Stimulated activated CD4-positive, alpha-beta T cell treated with anti-CD3 and anti-CD28 coated beads, TNF-alpha, amount 100 ng/mL, for 1 hour (primary cell): ENCODE measurements around the gene IGFBPL1.
"Not testable (repeated sequence)": the region's sequence is repeated elsewhere in the genome, so short reads cannot be mapped to it uniquely, and the experiment has no call there.

Experiments
- DNase-seq, 3 donors: peaks; one replicate each; pipeline ENCODE4 v3.0.0-alpha.2; 2020; ENCODE audit warnings: low read depth in 3 of 3, low spot score in 1 of 3

IGFBPL1 gene

DNA sequence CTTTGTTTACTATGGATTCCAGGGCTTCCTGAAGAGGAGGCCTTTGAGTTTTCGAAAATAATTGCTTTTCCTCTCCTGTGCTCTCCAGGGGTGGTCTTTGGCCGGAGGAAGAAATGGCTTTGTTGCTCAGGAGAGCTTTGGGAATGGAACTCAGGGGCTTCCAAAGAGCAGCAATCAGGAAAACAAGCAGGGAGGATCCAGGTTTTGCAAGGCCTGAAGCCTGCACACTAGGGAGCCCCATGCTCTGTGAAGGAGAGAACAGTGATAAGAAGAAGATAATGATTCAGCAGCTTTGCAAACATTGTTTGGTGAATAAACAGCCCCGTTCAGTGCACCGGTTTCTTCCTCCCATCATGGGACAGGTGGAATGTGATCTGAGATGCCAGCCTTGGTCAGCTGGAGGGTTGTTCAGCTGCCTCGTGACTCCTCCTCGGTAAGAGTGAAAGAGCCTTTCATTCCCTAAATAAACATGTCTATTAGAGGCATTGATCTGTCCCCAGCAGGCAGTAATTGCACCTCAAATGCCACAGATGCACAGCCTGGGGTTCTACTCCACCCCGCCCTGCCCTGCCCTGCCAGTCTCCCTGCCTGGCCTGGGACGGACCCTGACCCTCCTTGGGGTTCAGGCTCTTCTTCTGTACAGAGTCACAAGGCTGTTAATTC lies 43.3 kb downstream of the IGFBPL1 start:
- DNase-seq, result no peak

DNA sequence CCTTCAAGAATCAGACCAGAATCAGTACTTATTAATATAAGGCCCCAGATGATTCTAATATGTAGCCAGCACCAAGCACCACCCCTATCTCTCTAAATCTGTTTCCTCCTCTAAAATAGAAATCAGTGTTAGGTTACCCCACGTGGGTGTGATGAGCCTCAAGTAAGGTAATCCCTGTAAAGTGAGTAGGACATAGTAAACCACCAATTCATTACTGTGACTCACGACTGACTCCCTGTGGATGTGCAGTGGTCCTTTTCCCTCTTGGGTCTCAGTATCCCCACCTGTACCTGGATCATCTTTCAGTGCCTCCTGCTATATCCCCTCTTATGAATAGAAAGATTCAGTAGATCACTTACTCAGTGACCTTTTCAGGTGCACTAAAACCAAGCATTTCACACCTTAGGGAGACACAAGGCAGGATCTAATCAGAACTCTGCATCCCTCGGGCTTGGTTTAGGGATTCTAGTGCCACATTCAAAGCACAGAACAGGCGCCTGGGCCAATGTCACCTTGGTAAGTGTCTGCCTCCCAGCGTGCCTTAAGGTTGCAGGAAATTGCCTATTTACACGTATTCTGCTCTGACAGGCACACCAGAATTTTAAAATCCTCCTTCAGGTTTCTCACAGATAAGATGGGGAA lies 43.9 kb downstream of the IGFBPL1 start:
- no peak for DNase-seq

DNA sequence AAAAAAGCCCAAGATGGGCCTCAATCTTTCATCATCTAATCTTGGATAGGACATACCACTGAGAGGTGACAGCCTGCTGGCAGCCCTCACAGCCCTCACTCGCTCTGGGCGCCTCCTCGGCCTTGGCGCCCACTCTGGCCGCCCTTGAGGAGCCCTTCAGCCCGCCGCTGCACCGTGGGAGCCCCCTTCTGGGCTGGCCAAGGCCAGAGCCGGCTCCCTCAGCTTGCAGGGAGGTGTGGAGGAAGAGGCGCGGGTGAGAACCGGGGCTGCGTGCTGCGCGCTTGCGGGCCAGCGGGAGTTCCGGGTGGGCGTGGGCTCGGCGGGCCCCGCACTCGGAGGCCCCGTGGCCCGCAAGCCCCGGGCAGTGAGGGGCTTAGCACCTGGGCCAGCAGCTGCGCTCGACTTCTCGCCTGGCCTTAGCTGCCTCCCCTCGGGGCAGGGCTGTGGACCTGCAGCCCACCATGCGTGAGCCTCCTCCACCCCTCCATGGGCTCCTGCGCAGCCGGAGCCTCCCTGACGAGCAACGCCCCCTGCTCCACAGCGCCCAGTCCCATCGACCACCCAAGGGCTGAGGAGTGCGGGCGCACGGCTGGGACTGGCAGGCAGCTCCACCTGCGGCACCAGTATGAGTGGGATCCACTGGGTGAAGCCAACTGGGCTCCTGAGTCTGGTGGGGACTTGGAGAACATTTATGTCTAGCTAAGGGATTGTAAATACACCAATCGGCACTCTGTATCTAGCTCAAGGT lies 46.7 kb downstream of the IGFBPL1 start:
- not testable (repeated sequence) for DNase-seq

DNA sequence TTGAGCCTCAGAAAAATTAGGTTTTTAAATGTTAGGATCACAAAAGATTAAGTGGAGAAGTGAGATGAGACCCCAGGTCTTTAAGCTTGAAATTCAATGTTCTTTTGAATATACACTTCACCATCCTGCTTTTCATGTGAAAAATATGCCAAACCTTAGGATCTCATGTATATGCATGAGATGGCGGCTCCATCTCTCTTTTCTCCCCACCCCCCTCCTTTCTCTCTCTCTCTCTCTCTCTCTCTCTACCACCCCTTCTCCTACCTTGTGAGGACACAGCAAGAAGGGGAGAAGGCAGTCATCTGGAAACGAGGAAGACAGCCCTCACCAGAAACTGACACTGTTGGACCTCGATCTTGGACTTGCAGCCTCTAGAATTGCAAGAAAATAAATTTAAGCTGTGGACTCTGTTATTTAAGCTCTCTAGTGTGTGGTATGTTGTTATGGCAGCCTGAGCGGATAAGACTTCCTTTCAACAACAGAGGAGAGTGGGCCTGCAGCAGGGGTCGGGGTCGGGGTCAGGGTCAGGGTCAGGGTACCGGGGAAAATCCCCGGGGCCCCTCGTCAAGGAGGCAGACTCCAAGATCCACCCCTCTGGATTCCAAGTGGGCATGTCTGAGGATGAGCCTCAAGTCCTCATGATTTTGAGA lies 48.1 kb downstream of the IGFBPL1 start:
- DNase-seq, result no peak

DNA sequence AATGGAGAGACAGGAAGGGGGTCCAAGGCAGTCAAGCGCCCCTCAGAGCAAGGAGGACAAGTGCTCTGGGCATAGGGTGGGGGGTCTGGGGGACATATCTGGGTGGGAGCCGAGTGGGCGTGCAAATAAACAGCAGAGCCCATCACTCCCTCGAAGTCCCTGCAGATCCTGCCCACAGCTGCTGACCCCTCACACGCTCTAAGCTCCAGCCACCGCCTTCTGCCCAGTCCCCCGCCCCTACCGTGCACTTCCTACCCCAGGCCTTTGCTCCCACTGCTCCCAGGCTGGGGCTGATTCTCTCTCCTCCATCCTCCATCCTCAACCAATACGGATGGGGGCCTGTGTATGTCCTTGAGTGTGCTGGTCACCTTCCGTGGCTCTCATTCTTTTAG lies 48.7 kb downstream of the IGFBPL1 start:
- DNase-seq, result no peak

DNA sequence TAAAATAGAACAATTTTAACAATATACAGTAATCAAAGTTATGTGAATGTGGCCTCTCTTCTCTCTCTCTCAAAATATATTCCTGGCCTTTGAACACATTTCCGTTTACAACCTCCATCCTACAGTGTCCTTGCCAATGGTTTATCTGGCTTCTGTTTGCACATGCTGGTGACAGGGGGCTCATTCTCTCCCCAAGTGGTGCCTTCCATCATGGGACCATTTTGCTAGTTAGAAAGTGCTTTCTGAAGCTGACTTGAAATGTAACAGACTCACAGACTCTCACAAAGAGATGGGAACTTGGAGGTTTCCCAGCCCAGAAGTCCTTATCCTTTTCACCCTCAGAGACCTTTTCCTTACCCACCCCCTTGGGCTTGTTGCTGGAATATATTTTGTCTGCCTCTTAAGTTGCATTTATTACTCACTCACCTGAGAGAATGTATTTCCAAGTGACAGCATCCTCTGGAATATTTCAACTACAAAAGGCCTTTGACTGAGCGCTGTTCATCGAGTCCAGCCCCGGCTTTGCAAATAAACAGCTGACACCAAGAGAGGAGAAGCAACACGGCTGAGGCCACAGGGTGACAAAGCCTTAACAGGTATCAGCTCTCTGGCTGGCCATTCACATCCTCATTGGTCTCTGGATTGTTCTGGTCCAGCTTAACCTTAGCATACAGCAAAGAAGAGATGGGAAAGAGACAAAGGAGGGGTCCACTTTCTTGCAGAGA lies 49.2 kb downstream of the IGFBPL1 start:
- no peak for DNase-seq

DNA sequence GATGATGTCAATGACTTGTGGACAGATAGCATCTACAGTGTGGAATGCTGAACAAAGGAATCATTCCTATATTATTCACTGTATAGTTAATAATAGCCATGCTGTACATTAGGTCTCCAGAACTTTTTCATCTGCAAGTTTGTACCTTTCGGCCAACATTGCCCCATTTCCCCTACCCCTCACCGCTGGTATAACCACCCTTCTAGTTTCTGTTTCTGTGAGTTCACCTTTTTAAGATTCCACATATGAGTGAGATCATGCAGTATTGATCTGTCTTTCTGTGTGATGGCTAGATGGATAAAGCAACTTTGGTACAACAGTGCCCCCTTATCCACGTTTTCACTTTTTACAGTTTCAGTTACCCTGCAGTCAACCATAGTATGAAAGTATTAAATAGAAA lies 50.6 kb downstream of the IGFBPL1 start:
- no peak for DNase-seq

DNA sequence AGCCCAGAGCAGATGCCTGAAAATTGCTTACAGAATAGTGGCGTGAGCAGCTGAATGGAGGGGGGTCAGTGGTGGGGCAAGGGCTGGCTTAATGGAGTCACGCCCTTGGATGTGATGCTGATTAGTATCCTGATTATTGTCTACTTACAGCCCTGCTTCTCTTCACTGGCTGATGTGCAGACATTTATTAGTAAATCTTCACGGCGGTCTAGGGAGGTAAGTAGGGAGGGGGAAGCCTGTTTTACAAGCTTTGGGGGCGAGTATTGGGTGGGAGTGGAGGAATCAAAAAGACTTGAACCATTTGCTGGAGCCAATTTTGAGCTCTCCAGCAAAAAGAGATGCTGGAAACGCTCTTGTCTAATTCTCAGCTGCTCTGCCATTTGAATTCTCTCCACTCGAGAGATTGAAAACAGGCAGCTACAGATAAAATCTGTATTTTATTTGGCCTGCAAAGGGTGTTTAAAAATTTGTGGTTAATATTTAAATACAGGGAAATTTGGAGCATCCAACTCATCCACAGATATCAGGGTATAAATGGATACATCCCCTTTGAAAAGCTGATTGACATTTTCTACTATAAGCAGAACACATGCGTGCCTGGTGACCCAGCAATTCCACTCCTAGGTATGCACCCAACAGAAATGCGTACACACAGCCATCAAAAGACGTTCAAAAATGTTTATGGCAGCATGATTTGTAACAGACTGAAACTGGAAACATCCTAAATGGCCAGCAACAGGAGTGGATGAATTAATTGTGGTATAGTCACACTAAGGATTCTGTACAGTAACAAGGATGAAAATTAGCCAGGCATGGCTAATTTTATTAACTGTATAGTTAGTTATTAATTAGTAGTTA lies 51.3 kb downstream of the IGFBPL1 start:
- no peak for DNase-seq

DNA sequence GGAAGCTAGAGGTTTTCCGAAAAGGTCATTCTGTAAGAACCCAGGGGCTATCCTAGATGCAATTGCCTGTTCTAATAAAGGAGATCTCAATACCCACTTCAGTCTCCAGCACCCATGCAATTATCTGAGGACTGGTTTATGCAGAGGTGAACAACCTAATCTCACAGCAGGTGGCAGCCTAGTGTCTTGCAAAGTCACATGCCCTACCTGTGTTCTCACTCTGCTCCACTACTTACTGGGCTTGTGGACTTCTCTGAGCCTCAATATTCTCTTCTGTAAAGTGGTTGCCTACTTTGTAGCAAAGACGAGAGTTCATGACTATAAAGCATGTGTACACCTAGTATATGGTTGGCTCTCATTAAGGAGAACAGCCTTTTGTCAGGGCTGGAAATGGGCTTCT lies 52.8 kb downstream of the IGFBPL1 start:
- no peak for DNase-seq

DNA sequence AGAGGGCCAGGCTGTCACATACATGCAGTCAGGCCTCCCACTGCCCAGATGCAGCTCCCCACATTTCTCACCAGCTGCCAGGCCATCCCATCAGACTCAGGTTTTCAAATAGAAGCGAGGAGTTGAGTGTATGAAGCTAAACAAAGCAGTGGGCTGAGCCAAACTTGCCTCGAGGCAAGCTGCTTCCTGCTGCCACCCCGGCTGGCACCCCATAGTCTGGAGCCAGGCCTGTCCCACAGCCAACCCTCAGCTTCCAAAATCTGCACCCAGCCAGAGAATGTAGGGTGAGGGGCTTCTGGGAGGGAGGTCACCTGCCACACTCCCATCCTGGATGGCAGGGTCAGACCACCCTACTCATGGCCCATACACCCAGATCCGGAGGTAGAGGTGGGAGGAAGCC lies 54.1 kb downstream of the IGFBPL1 start:
- no peak for DNase-seq

DNA sequence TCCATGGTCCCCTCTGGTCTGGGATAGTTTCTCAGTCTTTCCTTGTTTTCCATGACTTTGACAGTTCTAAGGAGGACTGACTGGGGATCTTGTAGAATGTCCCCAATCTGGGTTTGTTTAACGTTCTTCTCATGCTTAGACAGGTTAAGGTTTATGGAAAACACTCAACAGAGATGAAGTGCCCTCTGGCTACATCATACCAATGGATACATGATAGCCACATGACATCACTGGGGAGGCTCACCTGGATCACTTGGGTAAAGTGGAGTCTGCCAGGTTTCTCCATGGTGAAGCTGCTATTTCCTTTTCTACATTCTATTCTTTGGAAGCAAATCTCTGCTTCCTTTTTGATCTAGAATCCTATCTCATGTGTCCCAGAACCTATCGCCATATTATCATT lies 55.5 kb downstream of the IGFBPL1 start:
- DNase-seq, result no peak

DNA sequence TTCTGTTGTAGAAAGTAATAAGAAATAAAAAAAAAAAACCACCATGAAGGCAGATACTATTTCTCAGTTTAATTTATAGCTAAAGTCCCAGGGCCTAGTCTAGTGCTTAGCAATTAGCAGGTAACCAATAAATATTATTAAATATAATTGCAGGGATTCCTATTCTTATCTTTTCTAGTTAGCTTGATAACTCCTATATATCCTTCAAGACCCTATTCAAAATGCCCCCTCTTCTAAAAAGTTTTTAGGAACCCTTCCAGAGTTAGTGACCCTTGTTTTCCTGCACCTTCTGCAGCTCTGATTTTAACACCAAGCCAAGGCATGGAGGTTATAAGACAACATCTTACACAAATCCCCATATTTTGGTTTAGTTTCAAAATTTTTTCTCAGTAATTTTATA lies 56.4 kb downstream of the IGFBPL1 start:
- no peak for DNase-seq

DNA sequence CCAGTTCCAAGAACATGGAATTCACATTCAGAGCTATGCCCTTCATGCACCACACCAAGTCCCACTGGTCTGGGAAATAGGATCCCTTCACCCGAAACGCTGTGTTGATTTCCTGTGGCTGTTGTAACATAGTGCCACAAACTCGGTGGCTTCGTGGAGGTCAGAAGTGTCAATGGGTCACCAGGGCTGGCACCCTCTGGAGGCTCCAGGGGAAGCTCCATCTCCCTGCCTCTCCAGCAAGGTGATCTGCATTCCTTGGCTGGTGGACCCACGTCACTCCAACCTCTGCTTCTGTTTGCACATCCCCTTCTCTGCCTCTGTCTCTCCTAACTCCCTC lies 60.7 kb downstream of the IGFBPL1 start:
- no peak for DNase-seq

DNA sequence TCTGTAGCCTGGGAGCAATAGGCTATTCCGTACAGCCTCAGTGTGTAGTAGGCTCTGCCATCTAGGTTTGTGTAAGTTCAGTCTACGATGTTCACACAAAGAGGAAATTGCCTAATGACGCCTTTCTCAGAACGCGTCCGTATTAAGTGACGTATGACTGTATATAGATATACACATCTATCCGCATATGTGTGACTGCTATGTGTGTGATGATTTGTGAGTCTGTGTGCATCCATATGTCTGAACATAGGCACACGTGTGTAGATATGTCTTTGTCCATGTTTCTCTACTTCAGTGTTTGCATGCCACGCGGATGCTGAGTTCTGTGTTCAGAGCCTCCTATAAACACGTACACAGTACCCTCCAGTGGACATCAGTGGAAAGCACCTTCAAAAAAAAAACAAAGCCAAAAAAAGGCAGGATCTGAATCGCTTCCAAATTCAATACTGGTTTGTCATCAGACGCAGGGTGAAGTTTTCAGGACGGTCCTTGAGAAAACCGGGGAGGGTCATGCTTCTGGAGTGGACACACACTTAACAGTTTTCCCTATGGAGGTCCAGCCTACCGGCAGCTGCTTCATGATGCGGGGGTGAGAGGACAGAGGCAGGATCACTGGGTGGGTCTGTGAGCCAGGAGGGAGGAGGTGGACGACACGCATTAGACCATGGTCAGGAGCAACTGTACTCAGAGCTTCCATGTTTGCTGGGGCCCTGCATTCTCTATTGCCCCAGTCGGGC lies 61.2 kb downstream of the IGFBPL1 start:
- no peak for DNase-seq

DNA sequence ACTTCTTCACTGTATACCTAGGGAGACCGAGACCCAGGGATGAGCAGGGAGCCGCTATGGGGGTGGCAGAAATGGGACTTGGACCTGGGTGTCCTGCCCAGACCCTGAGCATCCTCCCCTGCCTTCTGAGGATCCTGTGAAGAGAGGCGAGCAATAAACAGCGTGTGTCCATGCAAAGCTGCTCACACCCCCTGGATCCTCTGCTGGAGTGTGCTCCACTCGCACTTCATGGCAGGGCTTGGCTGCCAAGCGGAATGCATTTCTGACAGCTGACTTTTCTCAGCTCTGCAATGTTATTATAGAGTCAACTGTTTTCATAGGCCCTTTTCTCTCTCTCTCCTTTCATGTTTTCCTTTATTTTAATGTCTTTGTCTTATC lies 62.8 kb downstream of the IGFBPL1 start:
- no peak for DNase-seq

DNA sequence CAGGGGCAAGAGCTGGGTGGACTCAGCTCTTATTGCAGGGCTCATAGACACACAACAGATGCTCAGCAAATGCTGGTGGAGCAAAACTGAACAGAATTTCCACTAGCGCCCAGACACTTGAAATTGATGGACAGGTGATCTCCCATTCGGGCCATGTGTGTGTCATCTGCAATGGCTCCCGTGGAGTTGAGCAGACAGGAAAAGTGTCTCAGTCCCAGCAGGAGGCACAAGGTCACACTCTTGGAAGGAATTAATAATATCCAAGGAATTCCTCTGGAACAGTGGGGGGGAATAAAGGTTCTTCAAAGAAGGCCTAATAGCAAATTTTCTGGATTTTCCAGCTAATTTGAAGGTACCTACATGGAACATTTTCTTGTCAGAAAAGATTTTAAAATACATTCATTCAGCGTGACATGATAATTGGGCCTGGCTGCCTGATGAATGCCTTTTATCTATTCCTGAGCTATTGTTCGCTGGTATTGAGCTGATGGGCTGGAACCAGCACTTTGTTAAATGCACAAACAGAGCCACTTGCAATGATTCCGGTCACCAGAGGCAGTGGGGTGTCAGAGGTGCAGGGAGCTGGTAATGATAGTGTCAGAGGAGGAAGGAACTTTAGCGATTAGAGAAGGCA lies 63.3 kb downstream of the IGFBPL1 start:
- no peak for DNase-seq

DNA sequence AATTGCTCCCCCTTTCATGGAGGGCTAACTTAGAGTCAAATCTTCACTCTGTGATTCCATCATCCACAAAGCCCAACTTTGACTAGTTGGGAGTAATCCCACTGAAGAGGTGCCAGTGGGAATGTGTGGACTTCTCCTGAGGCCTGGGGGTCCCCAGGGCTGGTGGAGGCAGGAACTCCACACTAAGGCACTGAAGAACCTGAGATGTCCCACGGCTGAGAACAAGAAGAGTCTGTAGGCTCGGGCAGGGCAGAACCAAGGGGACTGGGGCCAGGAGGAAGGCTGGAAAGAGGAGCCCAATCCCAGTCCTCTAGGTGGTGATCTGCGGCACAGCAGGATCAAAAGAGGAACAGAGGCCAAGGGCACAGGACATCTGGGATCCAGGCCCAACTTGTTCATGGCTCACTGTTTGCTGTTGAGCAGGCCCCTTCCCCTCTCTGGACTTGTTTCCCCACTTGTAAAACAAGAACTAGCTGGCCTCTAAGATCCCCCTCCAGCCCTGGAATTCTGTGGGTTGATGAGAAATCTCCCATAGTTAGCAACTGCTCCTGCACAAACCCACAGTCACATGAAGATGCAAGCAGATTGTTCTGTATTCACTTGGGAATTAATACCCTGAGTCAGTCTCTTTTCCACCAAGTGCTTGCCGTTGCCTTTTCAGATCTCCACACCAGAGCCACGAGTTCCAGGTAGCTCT lies 64.4 kb downstream of the IGFBPL1 start:
- DNase-seq, result no peak

DNA sequence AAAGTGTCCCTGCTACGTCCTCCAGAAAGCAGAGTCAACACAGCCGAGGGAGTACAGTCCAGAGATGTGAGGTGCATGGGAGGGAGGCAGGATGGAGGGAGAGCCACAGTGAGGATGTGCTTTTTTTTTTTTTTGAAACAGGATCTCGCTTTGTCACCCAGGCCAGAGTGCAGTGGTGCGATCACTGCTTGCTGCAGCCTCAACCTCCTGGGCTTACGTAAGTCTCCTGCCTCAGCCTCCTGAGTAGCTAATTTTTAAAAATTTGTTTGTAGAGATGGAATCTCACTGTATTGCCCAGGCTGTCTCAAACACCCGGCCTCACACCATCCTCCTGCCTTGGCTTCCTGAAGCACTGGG lies 65.0 kb downstream of the IGFBPL1 start:
- DNase-seq, result no peak
